ENCODE data around the gene FEN1. TPM values are rescaled to one million over a fixed set of nuclear protein-coding genes. Genes with fewer than 3 reads are reported as not detected.

Gene FEN1
- total and polyA plus RNA-seq, 2 of the 13 experiments (the other 11 are each of a cell fraction or from before 2014, with no cell fraction given): 12.4 to 102 TPM

DNA sequence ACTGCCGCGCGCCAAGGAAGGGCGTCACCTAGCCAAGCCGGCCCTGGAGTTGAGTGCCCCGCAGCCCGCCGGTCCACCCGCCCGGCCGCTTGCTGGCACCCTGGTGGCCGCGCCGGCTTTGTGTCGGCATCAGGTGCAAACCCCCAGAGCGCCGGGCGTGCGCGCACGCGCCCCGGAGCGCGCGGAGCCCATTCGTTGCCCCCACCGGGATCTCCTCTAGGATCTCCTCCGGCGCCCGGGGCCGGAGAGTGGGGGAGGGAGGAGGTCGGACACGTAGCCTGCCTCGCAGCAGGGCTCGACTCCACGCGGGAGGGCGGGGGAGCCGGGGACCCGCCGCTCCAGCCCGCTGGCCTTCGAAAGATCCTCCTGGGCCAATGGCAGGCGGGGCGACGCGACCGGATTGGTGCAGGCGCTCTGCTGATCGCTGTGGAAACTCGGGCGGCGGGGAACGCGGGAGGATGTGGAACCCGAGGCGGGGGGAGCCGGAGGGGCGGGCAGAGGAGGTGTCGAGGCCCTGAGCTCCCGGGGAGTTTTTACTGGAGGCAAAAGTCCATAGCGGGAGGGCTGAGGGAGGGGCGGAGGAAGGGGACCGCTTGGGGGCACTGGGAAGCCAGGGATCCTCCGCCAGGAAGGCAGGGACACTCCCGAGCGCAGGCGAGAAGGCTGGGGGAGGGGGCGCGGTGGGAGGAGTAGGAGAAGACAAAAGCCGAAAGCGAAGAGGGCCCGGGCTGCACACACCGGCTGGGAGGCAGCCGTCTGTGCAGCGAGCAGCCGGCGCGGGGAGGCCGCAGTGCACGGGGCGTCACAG is 35.1 kb downstream of the FEN1 start, which contains the start of gene FADS2 (continued):
- TF ChIP-seq ZNF333 (CRISPR knock-in tag; IDR thresholded peaks at IDR 0.05; ENCODE audit: borderline replicate concordance): peak; percentile 18; the same call in 1 of the 2 replicates
- no peak; the same call in 1 of the 2 replicates for TF ChIP-seq TAF1 (CRISPR knock-in tag; IDR thresholded peaks at IDR 0.05)
- TF ChIP-seq ZNF562 (CRISPR knock-in tag; IDR thresholded peaks at IDR 0.05; ENCODE audit: borderline replicate concordance): no peak
- no peak for TF ChIP-seq ZNF720 (CRISPR knock-in tag; IDR thresholded peaks at IDR 0.05)
- 0 out of 2 replicates have a peak, but pooled peaks have one; percentile 34 for TF ChIP-seq ZNF17 (CRISPR knock-in tag; IDR thresholded peaks at IDR 0.05)
- TF ChIP-seq, protein P1, sequence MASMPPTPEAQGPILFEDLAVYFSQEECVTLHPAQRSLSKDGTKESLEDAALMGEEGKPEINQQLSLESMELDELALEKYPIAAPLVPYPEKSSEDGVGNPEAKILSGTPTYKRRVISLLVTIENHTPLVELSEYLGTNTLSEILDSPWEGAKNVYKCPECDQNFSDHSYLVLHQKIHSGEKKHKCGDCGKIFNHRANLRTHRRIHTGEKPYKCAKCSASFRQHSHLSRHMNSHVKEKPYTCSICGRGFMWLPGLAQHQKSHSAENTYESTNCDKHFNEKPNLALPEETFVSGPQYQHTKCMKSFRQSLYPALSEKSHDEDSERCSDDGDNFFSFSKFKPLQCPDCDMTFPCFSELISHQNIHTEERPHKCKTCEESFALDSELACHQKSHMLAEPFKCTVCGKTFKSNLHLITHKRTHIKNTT (CRISPR knock-in tag; IDR thresholded peaks at IDR 0.05): no peak
- TF ChIP-seq KDM4B (CRISPR knock-in tag; IDR thresholded peaks at IDR 0.05): no peak
- no peak for TF ChIP-seq ZNF276 (CRISPR knock-in tag; IDR thresholded peaks at IDR 0.05; ENCODE audit: low read depth)
- no peak for TF ChIP-seq RFX1 (IDR thresholded peaks at IDR 0.05)
- TF ChIP-seq ZNF773 (CRISPR knock-in tag; IDR thresholded peaks at IDR 0.05; ENCODE audit: borderline replicate concordance): no peak; the same call in 1 of the 2 replicates
- TF ChIP-seq EED (CRISPR knock-in tag; IDR thresholded peaks at IDR 0.05): no peak; the same call in 1 of the 2 replicates
- TF ChIP-seq ZNF143 (CRISPR knock-in tag; IDR thresholded peaks at IDR 0.05): no peak
- TF ChIP-seq EZH2 (conservative IDR thresholded peaks at IDR 0.05; ENCODE audit: low read depth, low read length): no peak
- TF ChIP-seq RNF219 (CRISPR knock-in tag; IDR thresholded peaks at IDR 0.05): no peak
- TF ChIP-seq RBM22 (optimal IDR thresholded peaks at IDR 0.05; ENCODE audit: low read length): no peak
- TF ChIP-seq NFE2 (CRISPR knock-in tag; IDR thresholded peaks at IDR 0.05): no peak
- TF ChIP-seq ZKSCAN5 (CRISPR knock-in tag; IDR thresholded peaks at IDR 0.05): no peak; the same call in 1 of the 2 replicates
- no peak for TF ChIP-seq MIER3 (CRISPR knock-in tag; IDR thresholded peaks at IDR 0.05; ENCODE audit: borderline replicate concordance)
- no peak; the same call in 1 of the 2 replicates for TF ChIP-seq CSRNP1 (CRISPR knock-in tag; IDR thresholded peaks at IDR 0.05)
- TF ChIP-seq NCOR1 (IDR thresholded peaks at IDR 0.05; ENCODE audit: borderline replicate concordance, low read length): no peak
- TF ChIP-seq, protein P2, sequence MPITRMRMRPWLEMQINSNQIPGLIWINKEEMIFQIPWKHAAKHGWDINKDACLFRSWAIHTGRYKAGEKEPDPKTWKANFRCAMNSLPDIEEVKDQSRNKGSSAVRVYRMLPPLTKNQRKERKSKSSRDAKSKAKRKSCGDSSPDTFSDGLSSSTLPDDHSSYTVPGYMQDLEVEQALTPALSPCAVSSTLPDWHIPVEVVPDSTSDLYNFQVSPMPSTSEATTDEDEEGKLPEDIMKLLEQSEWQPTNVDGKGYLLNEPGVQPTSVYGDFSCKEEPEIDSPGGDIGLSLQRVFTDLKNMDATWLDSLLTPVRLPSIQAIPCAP (CRISPR knock-in tag; IDR thresholded peaks at IDR 0.05; ENCODE audit: low read depth): 0 out of 2 replicates have a peak, but pooled peaks have one; percentile 15
- no peak for TF ChIP-seq CHD2 (IDR thresholded peaks at IDR 0.05; ENCODE audit: low read depth, low read length)
- TF ChIP-seq ZNF24 (IDR thresholded peaks at IDR 0.05): no peak
